Ascending aorta (tissue), 2 donors: ENCODE results near the gene SLC29A1. TPM values are rescaled to one million over a fixed set of nuclear protein-coding genes. Genes with fewer than 3 reads are reported as not detected.

Experiments
- DNase-seq, 2 donors: peaks; one replicate each; pipeline ENCODE4 v3.0.0-alpha.2; 2019; ENCODE audit warnings: low spot score in 2 of 2
- H3K27ac ChIP-seq, 2 donors: fragments of 200-600 bp; sonication (generic); one replicate each; pipeline ENCODE4 v1.5.1; 2016 to 2017; ENCODE audit warnings: mild to moderate bottlenecking in 1 of 2
- H3K27me3 ChIP-seq: fragments of 200-600 bp; sonication (generic); one replicate; pipeline ENCODE4 v1.5.1; 2017
- H3K36me3 ChIP-seq, 2 donors: fragments of 200-600 bp; sonication (generic); one replicate each; pipeline ENCODE4 v1.5.1; 2016
- H3K4me1 ChIP-seq, 2 donors: fragments of 200-600 bp; sonication (generic); one replicate each; pipeline ENCODE4 v1.5.1; 2016 to 2017; ENCODE audit warnings: mild to moderate bottlenecking in 1 of 2
- H3K4me3 ChIP-seq, 2 donors: fragments of 200-600 bp; sonication (generic); one replicate each; pipeline ENCODE4 v1.5.1; 2016 to 2017; ENCODE audit warnings: mild to moderate bottlenecking in 1 of 2
- H3K9me3 ChIP-seq, 2 donors: fragments of 200-600 bp; sonication (generic); one replicate each; pipeline ENCODE4 v1.5.1; 2016
- CTCF ChIP-seq, 3 experiments: fragments of 200-600 bp in 2 of 3; fragments of 450-650 bp in 1 of 3; sonication (generic) in 2 of 3; IDR thresholded peaks; one replicate each; pipeline ENCODE4 v1.5.1; 2016 to 2019; ENCODE audit warnings: antibody characterized with exemption in 3 of 3, mild to moderate bottlenecking in 1 of 3, moderate library complexity in 1 of 3
- intact Hi-C: fragments of 100-400 bp; cut with DNase I; formaldehyde crosslinking; loops from one replicate; pipeline ENCODE4 v1.15.1; 2023
- total RNA-seq: library from RNA; depleted of rRNA; stranded (reverse); fragments of >200 nt; gene quantifications from one replicate; pipeline ENCODE4 v1.1.0, GENCODE V29; 2016

The SLC29A1 gene
- total RNA-seq, 1 donor from 2014 or later = 224 TPM

DNA sequence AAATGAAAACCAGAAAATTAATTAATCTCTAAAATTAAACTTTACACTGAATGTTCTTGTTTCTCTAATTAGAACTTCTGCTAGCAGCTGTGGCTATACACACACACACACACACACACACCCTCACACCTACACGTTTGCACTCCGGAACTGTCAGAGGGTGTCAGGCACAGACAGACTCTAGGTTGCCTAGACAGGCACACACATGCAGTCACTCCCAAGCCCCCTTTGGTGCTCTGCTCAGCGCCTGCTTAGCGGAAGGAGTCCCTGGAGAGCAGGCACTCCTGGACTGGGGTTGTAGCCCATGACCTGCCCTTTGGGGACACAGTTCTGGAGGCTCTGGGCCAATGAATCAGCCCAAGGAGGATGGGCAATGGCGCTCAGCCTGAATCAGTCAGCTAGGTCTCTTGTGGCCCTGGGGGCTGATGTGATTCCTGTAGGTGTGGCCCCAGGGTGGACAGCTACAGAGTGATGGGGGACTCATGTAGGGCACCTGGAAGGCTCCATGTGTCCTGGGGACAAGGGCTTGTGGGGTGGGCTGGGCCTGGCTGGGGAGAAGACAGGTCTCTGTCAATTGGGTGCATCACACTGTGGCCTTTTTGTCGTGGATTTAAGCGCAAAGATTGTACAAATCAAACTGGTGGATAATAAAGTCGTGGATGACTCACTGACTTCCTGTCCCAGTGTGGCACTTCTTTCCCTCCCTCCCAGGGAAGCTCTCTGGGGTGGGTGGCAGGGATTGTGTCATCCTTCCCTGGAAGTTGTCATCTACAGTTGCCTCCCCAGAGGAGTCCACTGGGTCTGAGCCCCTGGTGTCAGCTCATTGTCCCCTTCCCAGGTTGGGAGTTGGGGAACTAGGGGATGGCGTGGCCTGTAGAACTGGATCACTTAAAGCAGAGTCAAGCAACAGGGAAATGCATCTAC, 55.6 kb downstream of the SLC29A1 start:
- Histone ChIP-seq H3K4me1 (no peaks in the 10 kb centered on the region), H3K9me3 (no peaks in the 10 kb centered on the region), H3K36me3 (no peaks in the 10 kb centered on the region), H3K27me3 (peaks cover 7% of the 10 kb centered on the region), H3K4me3 (no peak overlapping the region), H3K27ac (no peak overlapping the region)
- TF ChIP-seq CTCF (IDR thresholded peaks at IDR 0.05) = no peak
- intact Hi-C loops = no loop called here
- DNase-seq = no peak

Other genes with a start within 250 kb of the SLC29A1 start
- gene MRPL14, start 96.1 kb upstream of the SLC29A1 start, total RNA-seq = 61.8 TPM
- 9.6 TPM for gene TMEM63B, start 96.0 kb upstream of the SLC29A1 start, total RNA-seq
- 0.43 TPM for gene CAPN11, start 64.8 kb upstream of the SLC29A1 start, total RNA-seq
- gene MYMX, start 6.7 kb upstream of the SLC29A1 start, total RNA-seq = 13.9 TPM
- 354 TPM for gene HSP90AB1, start 23.5 kb downstream of the SLC29A1 start, total RNA-seq
- 9.9 TPM for gene SLC35B2, start 33.9 kb downstream of the SLC29A1 start, total RNA-seq
- gene NFKBIE, start 42.0 kb downstream of the SLC29A1 start, total RNA-seq = 1.9 TPM
- not detected for gene TMEM151B, start 46.9 kb downstream of the SLC29A1 start, total RNA-seq
- gene AARS2, start 89.8 kb downstream of the SLC29A1 start, total RNA-seq = 4.5 TPM
- gene SPATS1, start 119.1 kb downstream of the SLC29A1 start, total RNA-seq = not detected
- gene CDC5L, start 164.1 kb downstream of the SLC29A1 start, total RNA-seq = 10.9 TPM